IMR-90 (cell line): ENCODE data around the gene CUX1. TPM values are rescaled to one million over a fixed set of nuclear protein-coding genes. Genes with fewer than 3 reads are reported as not detected.

Experiments used
- ATAC-seq: fragments of 200-7000 bp; cut with Tn5 transposase; 2 replicates; pipeline ENCODE4 v1.9.1; 2020; ENCODE audit warnings: low read depth, mild to moderate bottlenecking, moderate library complexity
- BruUV-seq: library from RNA; stranded (reverse); fragments of 400-500 nt; replicated peaks from 2 replicates; lab custom pipeline; 2021; lab: Mats Ljungman, UMichigan
- CTCF ChIA-PET: fragments of 300-600 bp; formaldehyde crosslinking; extraction: SDS; loops from one replicate; lab custom pipeline; 2021; ENCODE audit warnings: antibody characterized with exemption; lab: Yijun Ruan, JAX
- POLR2A ChIA-PET: fragments of 300-600 bp; sonication (Branson Sonifier 250); formaldehyde crosslinking; loops from one replicate; lab custom pipeline; 2022; ENCODE audit warnings: antibody characterized with exemption; ENCODE audit not compliant: unreplicated experiment; lab: Charles Lee
- DNase-seq: peaks from one replicate; pipeline ENCODE4 v3.0.0; 2013
- H2AFZ ChIP-seq: replicated peaks from 2 replicates; pipeline ENCODE3; 2013; ENCODE audit warnings: low read length, mild to moderate bottlenecking; ENCODE audit not compliant: poor library complexity
- H2AK5ac ChIP-seq: 2 replicates; pipeline ENCODE4 v1.6.1; 2013; ENCODE audit warnings: low read depth, low read length, inconsistent platforms
- H2AK9ac ChIP-seq: replicated peaks from 2 replicates; pipeline ENCODE3; 2013; ENCODE audit warnings: mild to moderate bottlenecking, low read depth, low read length, moderate library complexity; ENCODE audit not compliant: poor library complexity
- H2BK120ac ChIP-seq: 2 replicates; pipeline ENCODE4 v1.6.1; 2013; ENCODE audit warnings: low read depth, low read length, inconsistent platforms
- H2BK15ac ChIP-seq: 3 replicates; pipeline ENCODE4 v1.6.1; 2013; ENCODE audit warnings: low read depth, low read length, inconsistent platforms
- H2BK20ac ChIP-seq: 2 replicates; pipeline ENCODE4 v1.6.1; 2013; ENCODE audit warnings: low read depth, mild to moderate bottlenecking, inconsistent platforms, low read length, moderate library complexity
- H2BK5ac ChIP-seq: 2 replicates; pipeline ENCODE4 v1.6.1; 2013; ENCODE audit warnings: mild to moderate bottlenecking, low read depth, low read length, inconsistent platforms; ENCODE audit not compliant: poor library complexity, severe bottlenecking
- H3K14ac ChIP-seq: replicated peaks from 2 replicates; pipeline ENCODE4 v1.6.1; 2013; ENCODE audit warnings: low read depth, low read length, inconsistent platforms
- H3K18ac ChIP-seq: 2 replicates; pipeline ENCODE4 v1.6.1; 2013; ENCODE audit warnings: low read depth, low read length, control low read depth
- H3K23ac ChIP-seq: 2 replicates; pipeline ENCODE4 v1.6.1; 2013; ENCODE audit warnings: low read depth, low read length, inconsistent platforms
- H3K27ac ChIP-seq: 2 replicates; pipeline ENCODE4 v1.5.1; 2013; ENCODE audit warnings: mild to moderate bottlenecking, control low read depth, low read length; ENCODE audit not compliant: insufficient read depth
- H3K27me3 ChIP-seq: 2 replicates; pipeline ENCODE4 v1.6.1; 2013; ENCODE audit warnings: low read length; ENCODE audit not compliant: control insufficient read depth, insufficient read depth
- H3K36me3 ChIP-seq: 2 replicates; pipeline ENCODE4 v1.6.1; 2013; ENCODE audit warnings: low read length, mixed read lengths; ENCODE audit not compliant: control insufficient read depth, insufficient read depth
- H3K4ac ChIP-seq: 2 replicates; pipeline ENCODE4 v1.6.1; 2013; ENCODE audit warnings: low read depth, low read length, inconsistent platforms
- H3K4me1 ChIP-seq: 2 replicates; pipeline ENCODE4 v1.6.1; 2013; ENCODE audit warnings: low read length, mixed read lengths; ENCODE audit not compliant: control insufficient read depth, insufficient read depth
- H3K4me2 ChIP-seq: 2 replicates; pipeline ENCODE4 v1.6.1; 2013; ENCODE audit warnings: low read depth, mild to moderate bottlenecking, control low read depth, low read length, moderate library complexity
- H3K4me3 ChIP-seq: 2 replicates; pipeline ENCODE4 v1.5.1; 2013; ENCODE audit warnings: low read depth, mild to moderate bottlenecking, control low read depth, low read length, moderate library complexity; ENCODE audit not compliant: insufficient read depth
- H3K56ac ChIP-seq: 2 replicates; pipeline ENCODE4 v1.6.1; 2013; ENCODE audit warnings: low read length, inconsistent platforms; ENCODE audit not compliant: insufficient read depth; ENCODE audit errors: extremely low read depth
- H3K79me1 ChIP-seq, 2 experiments: 2 replicates each; pipeline ENCODE4 v1.6.1; 2013; ENCODE audit warnings: low read length in 2 of 2, inconsistent platforms in 1 of 2, low read depth in 1 of 2
- H3K9ac ChIP-seq: 2 replicates; pipeline ENCODE4 v1.6.1; 2013; ENCODE audit warnings: low read depth, low read length, control low read depth
- H3K9me1 ChIP-seq: 2 replicates; pipeline ENCODE4 v1.6.1; 2013; ENCODE audit warnings: low read length, inconsistent platforms; ENCODE audit not compliant: insufficient read depth
- H3K9me3 ChIP-seq: 2 replicates; pipeline ENCODE4 v1.6.1; 2013; ENCODE audit warnings: low read length; ENCODE audit not compliant: control insufficient read depth, insufficient read depth
- H4K20me1 ChIP-seq: 2 replicates; pipeline ENCODE4 v1.6.1; 2013; ENCODE audit warnings: low read length, inconsistent platforms; ENCODE audit not compliant: insufficient read depth
- H4K5ac ChIP-seq: 2 replicates; pipeline ENCODE4 v1.6.1; 2013; ENCODE audit warnings: mild to moderate bottlenecking, low read depth, low read length, control low read depth
- H4K8ac ChIP-seq, 2 experiments: 2 replicates each; pipeline ENCODE4 v1.6.1; 2013; ENCODE audit warnings: low read depth in 2 of 2, low read length in 2 of 2, control low read depth in 1 of 2, inconsistent platforms in 1 of 2
- H4K91ac ChIP-seq: 2 replicates; pipeline ENCODE4 v1.6.1; 2013; ENCODE audit warnings: low read depth, low read length, inconsistent platforms; ENCODE audit not compliant: insufficient read depth
- BHLHE40 ChIP-seq: fragments of 150-350 bp; IDR thresholded peaks from 2 replicates; pipeline ENCODE4 v1.6.1; 2016; ENCODE audit warnings: mild to moderate bottlenecking, low read depth, low read length
- CEBPB ChIP-seq: IDR thresholded peaks from 2 replicates; pipeline ENCODE4 v1.6.1; 2012; ENCODE audit warnings: low read depth, low read length, improper control_type of control experiment
- CHD1 ChIP-seq: IDR thresholded peaks from 2 replicates; pipeline ENCODE4 v1.6.1; 2012; ENCODE audit warnings: low read depth, low read length, improper control_type of control experiment
- FOS ChIP-seq: fragments of 150-350 bp; IDR thresholded peaks from 2 replicates; pipeline ENCODE4 v1.6.1; 2016; ENCODE audit warnings: low read depth, low read length
- MAZ ChIP-seq: IDR thresholded peaks from 2 replicates; pipeline ENCODE4 v1.6.1; 2012; ENCODE audit warnings: low read depth, mild to moderate bottlenecking, low read length, improper control_type of control experiment, moderate library complexity, borderline replicate concordance
- NFE2L2 ChIP-seq: fragments of 150-350 bp; IDR thresholded peaks from 2 replicates; pipeline ENCODE4 v1.6.1; 2016; ENCODE audit warnings: low read depth, mild to moderate bottlenecking, low read length
- POLR2A ChIP-seq: IDR thresholded peaks from 2 replicates; pipeline ENCODE4 v1.6.1; 2012; ENCODE audit warnings: mild to moderate bottlenecking, low read depth, low read length
- RAD21 ChIP-seq: IDR thresholded peaks from 2 replicates; pipeline ENCODE4 v1.6.1; 2012; ENCODE audit warnings: low read length, improper control_type of control experiment
- RCOR1 ChIP-seq: IDR thresholded peaks from 2 replicates; pipeline ENCODE4 v1.6.1; 2012; ENCODE audit warnings: mild to moderate bottlenecking, low read length, improper control_type of control experiment; ENCODE audit not compliant: insufficient replicate concordance
- SMC3 ChIP-seq: fragments of 150-350 bp; IDR thresholded peaks from 2 replicates; pipeline ENCODE4 v1.6.1; 2016; ENCODE audit warnings: low read depth, mild to moderate bottlenecking, antibody characterized with exemption, low read length, moderate library complexity
- WGBS, 2 experiments: methylation state at CpG; one replicate each; pipeline versions ENCODE4 v1.1.5 to v1.1.7; 2013; ENCODE audit warnings: missing lambda C conversion rate in 2 of 2; ENCODE audit not compliant: insufficient read length in 1 of 2; ENCODE audit errors: extremely low coverage in 2 of 2; 5-methylcytosine and 5-hydroxymethylcytosine counted together
- dilution Hi-C: fragments of 300-500 bp; cut with HindIII; formaldehyde crosslinking; loops from one replicate; pipeline ENCODE4 v1.14.3; 2018; ENCODE audit warnings: low sequenced_read_pairs; ENCODE audit not compliant: unreplicated experiment
- in situ Hi-C: fragments of 300-500 bp; cut with MboI; formaldehyde crosslinking; loops from 3 replicates; pipeline ENCODE4 v1.14.3; 2019; ENCODE audit warnings: low sequenced_read_pairs, inconsistent platforms, mixed read lengths
- intact Hi-C: fragments of 100-400 bp; cut with micrococcal nuclease; formaldehyde crosslinking; loops from 2 replicates; pipeline ENCODE4 v1.10.0; 2022
- polyA plus RNA-seq, 3 experiments: library from polyadenylated mRNA; depleted of rRNA; stranded (reverse); fragments of >200 nt; gene quantifications; 2 replicates each; pipeline ENCODE4 v1.2.3, GENCODE V29; 2012; ENCODE audit warnings: low replicate concordance in 1 of 3
- total RNA-seq: library from RNA; depleted of rRNA; stranded (reverse); fragments of >200 nt; gene quantifications from 2 replicates; pipeline ENCODE4 v1.2.3, GENCODE V29; 2012
- TF ChIP-seq, protein P1 (sequence below): fragments of 150-350 bp; IDR thresholded peaks from 2 replicates; pipeline ENCODE4 v1.6.1; 2016; ENCODE audit warnings: low read depth, mild to moderate bottlenecking, low read length, moderate library complexity, borderline replicate concordance
- TF ChIP-seq, protein P2 (sequence below): fragments of 150-350 bp; IDR thresholded peaks from 2 replicates; pipeline ENCODE4 v1.6.1; 2017; ENCODE audit warnings: mild to moderate bottlenecking, antibody characterized with exemption, low read length, low read depth

CUX1 gene
- total and polyA plus RNA-seq, 2 of the 4 experiments (the other 2 are of a cell fraction): 19.7 to 46.4 TPM

DNA sequence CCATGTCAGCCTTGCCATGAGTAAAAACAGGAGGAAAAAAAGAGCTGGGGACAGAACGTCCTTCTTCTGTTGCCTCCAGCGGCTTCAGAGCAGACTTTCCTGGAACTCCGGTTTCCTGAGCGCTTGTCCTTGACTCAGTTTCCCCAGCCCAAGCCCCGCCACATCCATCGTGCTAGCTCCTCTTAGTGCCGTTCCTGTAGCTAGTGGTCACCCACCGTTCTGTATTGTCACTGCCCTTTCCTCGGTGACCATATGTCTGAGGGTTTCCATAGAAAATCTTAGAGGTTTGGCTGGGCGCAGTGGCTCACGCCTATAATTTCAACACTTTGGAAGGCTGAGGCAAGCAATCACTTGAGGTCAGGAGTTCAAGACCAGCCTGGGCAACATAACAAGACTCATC lies 100.1 kb downstream of the CUX1 start:
- H3K9ac ChIP-seq: no peak overlapping the region
- H3K9me3 ChIP-seq: no peaks in the 10 kb centered on the region
- H3K23ac ChIP-seq: no peak overlapping the region
- no peak overlapping the region for H2BK5ac ChIP-seq
- H4K5ac ChIP-seq: no peak overlapping the region
- no peak overlapping the region for H2BK15ac ChIP-seq
- H3K4me1 ChIP-seq: peaks cover 18% of the 10 kb centered on the region
- H3K56ac ChIP-seq: no peak overlapping the region
- no peaks in the 10 kb centered on the region for H3K27me3 ChIP-seq
- no peak overlapping the region for H3K18ac ChIP-seq
- H3K9me1 ChIP-seq: peaks cover 13% of the 10 kb centered on the region
- in situ Hi-C loops: no loop called here
- no peak overlapping the region for H3K4ac ChIP-seq
- ChIA-PET POLR2A (no interaction called here), CTCF (no interaction called here)
- H4K91ac ChIP-seq: no peak overlapping the region
- dilution Hi-C loops: no loop called here
- peaks cover 49 to 82% of the 10 kb centered on the region in 2 experiments for H3K79me1 ChIP-seq
- intact Hi-C loops: no loop called here
- H2BK20ac ChIP-seq: no peak overlapping the region
- WGBS, 2 experiments: 96% methylated on average over 9 of the region's 11 CpGs; no CpG with 5 or more reads in 1 of the 2 experiments
- ATAC-seq (no peak), DNase-seq (no peak)
- TF ChIP-seq CEBPB (no peak), CHD1 (no peak), MAZ (no peak), FOS (no peak), NFE2L2 (no peak), RAD21 (no peak), BHLHE40 (no peak), RCOR1 (no peak), SMC3 (no peak), POLR2A (no peak)
- TF ChIP-seq, protein P1, sequence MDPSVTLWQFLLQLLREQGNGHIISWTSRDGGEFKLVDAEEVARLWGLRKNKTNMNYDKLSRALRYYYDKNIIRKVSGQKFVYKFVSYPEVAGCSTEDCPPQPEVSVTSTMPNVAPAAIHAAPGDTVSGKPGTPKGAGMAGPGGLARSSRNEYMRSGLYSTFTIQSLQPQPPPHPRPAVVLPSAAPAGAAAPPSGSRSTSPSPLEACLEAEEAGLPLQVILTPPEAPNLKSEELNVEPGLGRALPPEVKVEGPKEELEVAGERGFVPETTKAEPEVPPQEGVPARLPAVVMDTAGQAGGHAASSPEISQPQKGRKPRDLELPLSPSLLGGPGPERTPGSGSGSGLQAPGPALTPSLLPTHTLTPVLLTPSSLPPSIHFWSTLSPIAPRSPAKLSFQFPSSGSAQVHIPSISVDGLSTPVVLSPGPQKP: no peak
- TF ChIP-seq, protein P2, sequence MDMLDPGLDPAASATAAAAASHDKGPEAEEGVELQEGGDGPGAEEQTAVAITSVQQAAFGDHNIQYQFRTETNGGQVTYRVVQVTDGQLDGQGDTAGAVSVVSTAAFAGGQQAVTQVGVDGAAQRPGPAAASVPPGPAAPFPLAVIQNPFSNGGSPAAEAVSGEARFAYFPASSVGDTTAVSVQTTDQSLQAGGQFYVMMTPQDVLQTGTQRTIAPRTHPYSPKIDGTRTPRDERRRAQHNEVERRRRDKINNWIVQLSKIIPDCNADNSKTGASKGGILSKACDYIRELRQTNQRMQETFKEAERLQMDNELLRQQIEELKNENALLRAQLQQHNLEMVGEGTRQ: no peak
- no peak overlapping the region for H2AFZ ChIP-seq
- no peak overlapping the region for H2AK5ac ChIP-seq
- H3K4me3 ChIP-seq: no peak overlapping the region
- H2AK9ac ChIP-seq: no peak overlapping the region
- H4K8ac ChIP-seq: no peak overlapping the region
- H3K27ac ChIP-seq: no peak overlapping the region
- H3K4me2 ChIP-seq: no peak overlapping the region
- H4K20me1 ChIP-seq: peaks cover 7% of the 10 kb centered on the region
- no peak overlapping the region for H2BK120ac ChIP-seq
- H3K14ac ChIP-seq: no peak overlapping the region
- no TSS peak for BruUV-seq
- peaks cover 25% of the 10 kb centered on the region for H3K36me3 ChIP-seq
